C4-2B (cell line): ENCODE measurements around the gene EFR3B.

Experiments used
- CTCF ChIP-seq: fragments of 450-650 bp; conservative IDR thresholded peaks from 2 replicates; pipeline ENCODE4 v1.5.1; 2017; ENCODE audit warnings: mild to moderate bottlenecking
- ZFX ChIP-seq: fragments of 450-650 bp; IDR thresholded peaks from 2 replicates; pipeline ENCODE4 v1.6.1; 2017

- TF ChIP-seq CTCF: no peak
- TF ChIP-seq ZFX: no peak
These were observed 47.1 kb downstream of the EFR3B start for GRCh38 chr2:25088817-25089516.
